ENCODE data around the gene GPLD1.

Gene GPLD1

DNA sequence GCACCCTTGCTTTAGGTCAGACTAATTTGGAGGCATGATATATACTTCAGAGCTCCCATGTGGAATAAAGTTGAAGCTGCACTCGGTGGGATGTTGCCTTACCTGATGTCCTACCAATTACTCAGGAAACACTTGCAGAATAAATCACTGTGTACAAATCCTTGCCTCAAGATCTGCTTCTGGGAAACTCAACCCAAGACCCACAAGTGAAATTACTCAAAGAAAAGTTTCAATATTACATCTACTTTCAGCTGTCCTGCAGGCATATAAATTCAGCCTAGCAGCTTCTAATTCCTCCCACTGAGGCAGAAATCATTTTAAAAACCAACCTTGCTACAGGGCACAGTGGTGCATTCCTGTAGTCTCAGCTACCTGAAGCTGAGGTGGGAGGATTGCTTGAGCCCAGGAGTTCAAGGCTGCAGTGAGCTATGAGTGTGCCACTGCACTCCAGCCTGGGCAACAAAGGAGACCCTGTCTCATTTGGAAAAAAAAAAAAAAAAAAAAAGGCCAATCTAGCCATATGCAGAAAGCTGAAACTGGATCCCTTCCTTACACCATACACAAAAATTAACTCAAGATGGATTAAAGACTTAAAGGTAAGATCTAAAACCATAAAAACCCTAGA is 110.8 kb downstream of the GPLD1 start:
- DNase-seq, result no peak

All from CD4-positive, alpha-beta T cell treated with Interleukin-4 for 1 hour (primary cell).